GM12878 (cell line): ENCODE data around the gene NLRC5. TPM values are rescaled to one million over a fixed set of nuclear protein-coding genes. Genes with fewer than 3 reads are reported as not detected.

Experiments
- ATAC-seq: fragments of 200-7000 bp; cut with Tn5 transposase; 3 replicates; pipeline ENCODE4 v1.9.1; 2020; ENCODE audit warnings: mild to moderate bottlenecking, moderate library complexity
- BruUV-seq: library from RNA; stranded (reverse); fragments of 400-500 nt; replicated peaks from 2 replicates; lab custom pipeline; 2021; lab: Mats Ljungman, UMichigan
- CTCF ChIA-PET: fragments of 300-600 bp; sonication (Branson Sonifier 250); formaldehyde crosslinking; extraction: SDS; loops from one replicate; lab custom pipeline; 2021; ENCODE audit warnings: inconsistent platforms; lab: Yijun Ruan, JAX
- POLR2A ChIA-PET: fragments of 350-600 bp; formaldehyde crosslinking; extraction: SDS; loops from one replicate; lab custom pipeline; 2021; ENCODE audit warnings: inconsistent platforms; lab: Charles Lee
- RAD21 ChIA-PET: fragments of 300-600 bp; sonication (Branson Sonifier 250); formaldehyde crosslinking; loops from one replicate; lab custom pipeline; 2023; ENCODE audit warnings: antibody characterized with exemption; ENCODE audit not compliant: unreplicated experiment; lab: Charles Lee
- SMC1A ChIA-PET: fragments of 300-600 bp; sonication (Branson Sonifier 250); formaldehyde crosslinking; loops from one replicate; lab custom pipeline; 2023; ENCODE audit not compliant: unreplicated experiment, uncharacterized antibody; lab: Charles Lee
- DNase-seq: peaks from one replicate; pipeline ENCODE4 v3.0.0-alpha.2; 2011; ENCODE audit warnings: low read depth, low spot score
- FAIRE-seq: peaks from 3 replicates; lab custom pipeline; 2011; peaks lifted over from hg19 to GRCh38; lab: Jason Lieb, UNC
- H2AFZ ChIP-seq: 2 replicates; pipeline ENCODE4 v1.6.0; 2011; ENCODE audit warnings: low read depth, low read length, control low read depth; ENCODE audit not compliant: control insufficient read depth
- H3K27ac ChIP-seq: 2 replicates; pipeline ENCODE4 v1.5.1; 2011; ENCODE audit warnings: control low read depth; ENCODE audit not compliant: control insufficient read depth, insufficient read depth
- H3K27me3 ChIP-seq, 2 experiments: replicated peaks in 1 of 2; 2 replicates each; pipeline versions ENCODE4 v1.6.0 to v1.6.1; 2011; ENCODE audit warnings: low read length in 1 of 2; ENCODE audit not compliant: control insufficient read depth in 2 of 2, insufficient read depth in 2 of 2
- H3K36me3 ChIP-seq, 2 experiments: 2 replicates each; pipeline ENCODE4 v1.5.1; 2011; ENCODE audit warnings: low read length in 1 of 2; ENCODE audit not compliant: control insufficient read depth in 2 of 2, insufficient read depth in 2 of 2
- H3K4me1 ChIP-seq: 2 replicates; pipeline ENCODE4 v1.6.1; 2011; ENCODE audit warnings: mild to moderate bottlenecking, low read length, moderate library complexity, mixed read lengths; ENCODE audit not compliant: control insufficient read depth, insufficient read depth
- H3K4me2 ChIP-seq: 2 replicates; pipeline ENCODE4 v1.6.0; 2011; ENCODE audit warnings: control low read depth; ENCODE audit not compliant: control insufficient read depth, insufficient read depth
- H3K4me3 ChIP-seq: fragments of 200-600 bp; sonication (generic); 2 replicates; pipeline ENCODE4 v1.5.1; 2016
- H3K79me2 ChIP-seq: 2 replicates; pipeline ENCODE4 v1.6.0; 2011; ENCODE audit warnings: low read length; ENCODE audit not compliant: control insufficient read depth, insufficient read depth
- H3K9ac ChIP-seq: 2 replicates; pipeline ENCODE4 v1.8.0; 2011; ENCODE audit warnings: low read length, control low read depth, mixed read lengths; ENCODE audit not compliant: control insufficient read depth, insufficient read depth
- H3K9me3 ChIP-seq: replicated peaks from 3 replicates; pipeline ENCODE4 v1.5.1; 2011; ENCODE audit warnings: mild to moderate bottlenecking, low read length; ENCODE audit not compliant: control insufficient read depth, insufficient read depth
- H4K20me1 ChIP-seq: 2 replicates; pipeline ENCODE4 v1.6.0; 2011; ENCODE audit not compliant: control insufficient read depth, insufficient read depth
- NR2F1 ChIP-seq: fragments of 450-650 bp; conservative IDR thresholded peaks from 2 replicates; pipeline ENCODE4 v1.6.1; 2017; ENCODE audit warnings: mild to moderate bottlenecking
- ZNF24 ChIP-seq: fragments of 450-650 bp; IDR thresholded peaks from 2 replicates; pipeline ENCODE4 v1.6.1; 2017; ENCODE audit warnings: antibody characterized with exemption, mild to moderate bottlenecking
- ZSCAN29 ChIP-seq: fragments of 450-650 bp; IDR thresholded peaks from 2 replicates; pipeline ENCODE4 v1.6.1; 2017; ENCODE audit warnings: mild to moderate bottlenecking, moderate library complexity
- WGBS: methylation state at CpG from one replicate; pipeline ENCODE4 v1.1.6; 2016; ENCODE audit warnings: low lambda C conversion rate; ENCODE audit not compliant: insufficient replicate concordance, insufficient coverage; ENCODE audit errors: missing lambda C conversion rate; 5-methylcytosine and 5-hydroxymethylcytosine counted together
- in situ Hi-C: fragments of 300-500 bp; cut with MboI; formaldehyde crosslinking; loops from 9 replicates; pipeline ENCODE4 v1.14.3; 2018; ENCODE audit warnings: mixed read lengths
- intact Hi-C: fragments of 100-400 bp; cut with micrococcal nuclease; formaldehyde crosslinking; loops from one replicate; pipeline ENCODE4 v1.14.2; 2022; ENCODE audit not compliant: unreplicated experiment
- polyA plus RNA-seq, 11 experiments: library from polyadenylated mRNA; depleted of rRNA in 4 of 11; unstranded in 6 of 11; stranded (reverse) in 5 of 11; fragments of >200 nt; fragmentation: Nextera tagmentation in 4 of 11; fragmentation: Illumina TruSeq in 1 of 11; extraction: Ambion mirVana in 4 of 11; extraction: Trizol in 1 of 11; gene quantifications; 1 replicate in 1 of 11; 2 replicates in 10 of 11; pipeline versions ENCODE4 v1.2.1 to v1.2.3, GENCODE V29; 2011 to 2016; ENCODE audit warnings: inconsistent platforms in 2 of 11, missing spikeins in 2 of 11, low read depth in 1 of 11
- total RNA-seq, 4 experiments: library from RNA; depleted of rRNA in 3 of 4; stranded (reverse); fragments of >200 nt in 3 of 4; fragmentation: Illumina TruSeq in 1 of 4; extraction: Trizol in 1 of 4; gene quantifications; 2 replicates each; pipeline versions ENCODE4 v1.2.1 to v1.2.3, GENCODE V29; 2013 to 2021

The NLRC5 gene
- total and polyA plus RNA-seq, 10 of the 15 experiments (the other 5 are each of a cell fraction or from before 2014, with no cell fraction given), result 13.1 to 105 (median 57.3) TPM

DNA sequence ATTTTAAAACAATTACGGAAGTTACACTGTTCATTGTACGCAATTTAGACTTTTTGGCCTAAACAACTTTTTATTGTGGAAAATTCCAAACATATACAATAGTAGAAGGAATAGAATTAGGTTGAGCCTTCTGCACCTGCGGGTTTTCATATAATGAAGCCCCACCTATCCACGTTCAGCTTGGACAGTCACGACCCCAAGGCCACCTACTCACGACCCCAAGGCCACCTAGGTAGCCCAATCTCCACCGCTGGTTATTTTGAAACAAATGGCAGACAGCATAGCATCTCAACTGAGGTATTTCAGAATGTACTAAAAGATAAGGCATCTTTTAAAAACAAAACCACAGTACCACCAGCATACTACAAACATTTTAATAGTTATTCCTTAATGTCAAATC lies 631 bp downstream of the NLRC5 start:
- Histone ChIP-seq H2AFZ (peak overlapping the region; percentile 83), H4K20me1 (no peaks in the 10 kb centered on the region), H3K79me2 (peaks cover 76% of the 10 kb centered on the region), H3K4me2 (peak overlapping the region; percentile 92), H3K27ac (peak overlapping the region; percentile 88), H3K27me3 (no peaks in the 10 kb centered on the region), H3K9ac (peak overlapping the region; percentile 88), H3K4me3 (peak overlapping the region; percentile 79), H3K9me3 (no peaks in the 10 kb centered on the region), H3K36me3 (no peaks in the 10 kb centered on the region; a peak in 1 of 4 replicates), H3K4me1 (peaks cover 32% of the 10 kb centered on the region)
- DNase-seq, result no peak
- TF ChIP-seq NR2F1, result peak; percentile 31; the same call in 1 of the 2 replicates
- TF ChIP-seq ZSCAN29, result peak; percentile 8; the same call in 1 of the 2 replicates
- TF ChIP-seq ZNF24, result no peak
- CTCF ChIA-PET, result interaction anchor here (0.6 to 19.4 kb wide), 10 partner anchors 8 to 55 kb away, joined by 3 to 420 read pairs (median 6); partner anchors contain the start of gene CETP
- intact Hi-C loops (loop anchor here (1.0 kb wide), 2 partner anchors 9 to 19 kb away; no protein-coding TSS in a partner anchor), in situ Hi-C loops (no loop called here)
- FAIRE-seq, result no peak
- RAD21 ChIA-PET, result interaction anchor here (1.2 to 22.4 kb wide), 7 partner anchors 9 to 130 kb away, joined by 3 to 473 read pairs (median 35); partner anchors contain the start of gene CETP
- SMC1A ChIA-PET, result interaction anchor here (2.4 to 31.6 kb wide), 5 partner anchors 9 to 55 kb away, joined by 12 to 604 read pairs (median 111); partner anchors contain the start of gene CETP
- 0% methylated on average over 7 of the region's 7 CpGs for WGBS
- POLR2A ChIA-PET, result interaction anchor here (1.2 to 15.9 kb wide), 8 partner anchors 6 to 56 kb away, joined by 4 to 343 read pairs (median 48); no protein-coding TSS in a partner anchor
- peak; percentile 6; the same call in 2 of the 3 replicates for ATAC-seq
- BruUV-seq, result no TSS peak
